MM.1S (cell line): Measurements from ENCODE around the gene C6orf163.
A peak's percentile ranks its signal among the peaks of the same experiment; 100 is the strongest.

Experiments used
- DNase-seq: peaks from one replicate; pipeline ENCODE4 v3.0.0-alpha.2; 2015
- H2AFZ ChIP-seq: fragments of 300-600 bp; sonication (generic); 2 replicates; pipeline ENCODE4 v1.6.0; 2016; ENCODE audit warnings: antibody characterized with exemption, low read length
- H3F3A ChIP-seq: fragments of 300-600 bp; sonication (generic); 2 replicates; pipeline ENCODE4 v1.6.1; 2016; ENCODE audit warnings: mild to moderate bottlenecking, antibody characterized with exemption, low read length, moderate library complexity, mixed read lengths; ENCODE audit not compliant: insufficient read depth
- H3K27ac ChIP-seq: fragments of 300-600 bp; sonication (generic); 2 replicates; pipeline ENCODE4 v1.5.1; 2016; ENCODE audit warnings: mild to moderate bottlenecking, low read length
- H3K27me3 ChIP-seq: fragments of 300-600 bp; sonication (generic); replicated peaks from 2 replicates; pipeline ENCODE4 v1.6.0; 2016; ENCODE audit warnings: low read length; ENCODE audit not compliant: insufficient read depth
- H3K36me3 ChIP-seq: fragments of 300-600 bp; sonication (generic); replicated peaks from 2 replicates; pipeline ENCODE4 v1.6.1; 2016; ENCODE audit warnings: mild to moderate bottlenecking, low read length, mixed read lengths; ENCODE audit not compliant: insufficient read depth
- H3K4me1 ChIP-seq: fragments of 300-600 bp; sonication (generic); 2 replicates; pipeline ENCODE4 v1.6.1; 2016; ENCODE audit warnings: low read length, mixed read lengths
- H3K4me2 ChIP-seq: fragments of 300-600 bp; sonication (generic); 2 replicates; pipeline ENCODE4 v1.6.0; 2016; ENCODE audit warnings: low read depth, low read length
- H3K4me3 ChIP-seq: fragments of 300-600 bp; sonication (generic); 2 replicates; pipeline ENCODE4 v1.5.1; 2016; ENCODE audit warnings: low read length, mixed read lengths
- H3K79me2 ChIP-seq: fragments of 300-600 bp; sonication (generic); 2 replicates; pipeline ENCODE4 v1.6.1; 2016; ENCODE audit warnings: mixed run types, low read length, mixed read lengths
- H3K9ac ChIP-seq: fragments of 300-600 bp; sonication (generic); 2 replicates; pipeline ENCODE4 v1.6.1; 2016; ENCODE audit warnings: low read length, mixed read lengths
- H3K9me2 ChIP-seq: fragments of 300-600 bp; sonication (generic); replicated peaks from 2 replicates; pipeline ENCODE4 v1.6.1; 2016; ENCODE audit warnings: mild to moderate bottlenecking, low read length, mixed read lengths; ENCODE audit not compliant: insufficient read depth
- H3K9me3 ChIP-seq: fragments of 300-600 bp; sonication (generic); replicated peaks from 2 replicates; pipeline ENCODE4 v1.6.1; 2016; ENCODE audit warnings: mild to moderate bottlenecking, low read length, mixed read lengths; ENCODE audit not compliant: insufficient read depth
- H4K20me1 ChIP-seq: fragments of 300-600 bp; sonication (generic); 2 replicates; pipeline ENCODE4 v1.6.1; 2016; ENCODE audit warnings: mild to moderate bottlenecking, low read length, moderate library complexity, mixed read lengths; ENCODE audit not compliant: insufficient read depth
- CTCF ChIP-seq: fragments of 300-600 bp; sonication (generic); IDR thresholded peaks from 2 replicates; pipeline ENCODE4 v1.5.1; 2016; ENCODE audit warnings: antibody characterized with exemption, low read length, mixed read lengths
- EZH2 ChIP-seq: fragments of 300-600 bp; sonication (generic); optimal IDR thresholded peaks from 2 replicates; pipeline ENCODE3; 2017; ENCODE audit warnings: low read depth, mild to moderate bottlenecking, antibody characterized with exemption, low read length, mixed read lengths
- EZH2phosphoT487 ChIP-seq: fragments of 300-600 bp; sonication (generic); IDR thresholded peaks from 2 replicates; pipeline ENCODE4 v1.6.1; 2018; ENCODE audit warnings: antibody characterized with exemption, low read length

The C6orf163 gene

GRCh38 chr6:87384449-87384848 is 39.8 kb downstream of the C6orf163 start:
- H3K4me3 ChIP-seq, result no peak overlapping the region
- no peaks in the 10 kb centered on the region for H3F3A ChIP-seq
- H3K27me3 ChIP-seq, result no peaks in the 10 kb centered on the region
- no peak for DNase-seq
- H3K79me2 ChIP-seq, result no peaks in the 10 kb centered on the region
- no peak overlapping the region for H3K4me2 ChIP-seq
- H3K9ac ChIP-seq, result no peak overlapping the region
- no peaks in the 10 kb centered on the region for H3K36me3 ChIP-seq
- no peaks in the 10 kb centered on the region for H3K9me3 ChIP-seq
- no peak overlapping the region for H3K27ac ChIP-seq
- no peaks in the 10 kb centered on the region for H4K20me1 ChIP-seq
- no peaks in the 10 kb centered on the region for H3K4me1 ChIP-seq
- TF ChIP-seq EZH2phosphoT487 (no peak), EZH2 (no peak), CTCF (no peak)
- no peak overlapping the region for H2AFZ ChIP-seq
- no peaks in the 10 kb centered on the region for H3K9me2 ChIP-seq

DNA sequence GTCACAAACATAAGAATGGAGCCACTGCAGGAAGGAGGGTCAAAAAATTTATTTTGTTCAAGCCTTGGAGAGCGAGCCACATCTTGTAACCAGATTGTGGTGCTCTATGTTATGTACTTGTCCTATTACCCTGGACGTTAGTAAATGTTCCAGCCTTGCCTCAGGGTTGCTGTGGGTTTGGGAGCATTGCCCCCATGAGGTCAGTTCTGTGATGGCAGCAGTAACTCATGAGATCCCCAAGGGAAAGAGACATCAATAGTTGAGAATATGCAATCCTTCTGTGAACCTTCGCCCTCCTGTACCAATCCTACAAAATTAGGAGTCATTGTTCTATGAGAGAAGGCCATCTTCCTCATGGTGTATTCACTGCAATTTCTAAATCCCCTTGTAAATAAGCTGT is 46.7 kb downstream of the C6orf163 start:
- peak; percentile 52 for DNase-seq
- peak; percentile 49 for TF ChIP-seq CTCF
- no peak for TF ChIP-seq EZH2phosphoT487
- no peak overlapping the region for H3K4me3 ChIP-seq
- H3K79me2 ChIP-seq, result no peaks in the 10 kb centered on the region
- no peaks in the 10 kb centered on the region for H3K9me2 ChIP-seq
- no peaks in the 10 kb centered on the region for H3F3A ChIP-seq
- H3K36me3 ChIP-seq, result no peaks in the 10 kb centered on the region
- no peak overlapping the region for H3K27ac ChIP-seq
- H4K20me1 ChIP-seq, result no peaks in the 10 kb centered on the region
- H3K4me1 ChIP-seq, result no peaks in the 10 kb centered on the region
- no peaks in the 10 kb centered on the region for H3K9me3 ChIP-seq
- H2AFZ ChIP-seq, result no peak overlapping the region
- H3K27me3 ChIP-seq, result no peaks in the 10 kb centered on the region
- H3K4me2 ChIP-seq, result no peak overlapping the region
- H3K9ac ChIP-seq, result no peak overlapping the region

- Histone ChIP-seq H4K20me1 (no peaks in the 10 kb centered on the region), H3K27me3 (no peaks in the 10 kb centered on the region), H3K4me3 (no peak overlapping the region), H3K4me1 (no peaks in the 10 kb centered on the region), H3F3A (no peaks in the 10 kb centered on the region), H3K36me3 (no peaks in the 10 kb centered on the region), H2AFZ (no peak overlapping the region), H3K27ac (no peak overlapping the region), H3K9me2 (no peaks in the 10 kb centered on the region), H3K4me2 (no peak overlapping the region), H3K9me3 (no peaks in the 10 kb centered on the region), H3K79me2 (no peaks in the 10 kb centered on the region), H3K9ac (no peak overlapping the region)
- no peak for TF ChIP-seq EZH2
- TF ChIP-seq CTCF, result peak; percentile 74
- peak; percentile 71 for DNase-seq
Measured at GRCh38 chr6:87393026-87393622, 48.5 kb downstream of the C6orf163 start.
